ENCODE results near the gene UCKL1.
"Not testable (repeated sequence)": the region's sequence is repeated elsewhere in the genome, so short reads cannot be mapped to it uniquely, and the experiment has no call there.

UCKL1 gene

DNA sequence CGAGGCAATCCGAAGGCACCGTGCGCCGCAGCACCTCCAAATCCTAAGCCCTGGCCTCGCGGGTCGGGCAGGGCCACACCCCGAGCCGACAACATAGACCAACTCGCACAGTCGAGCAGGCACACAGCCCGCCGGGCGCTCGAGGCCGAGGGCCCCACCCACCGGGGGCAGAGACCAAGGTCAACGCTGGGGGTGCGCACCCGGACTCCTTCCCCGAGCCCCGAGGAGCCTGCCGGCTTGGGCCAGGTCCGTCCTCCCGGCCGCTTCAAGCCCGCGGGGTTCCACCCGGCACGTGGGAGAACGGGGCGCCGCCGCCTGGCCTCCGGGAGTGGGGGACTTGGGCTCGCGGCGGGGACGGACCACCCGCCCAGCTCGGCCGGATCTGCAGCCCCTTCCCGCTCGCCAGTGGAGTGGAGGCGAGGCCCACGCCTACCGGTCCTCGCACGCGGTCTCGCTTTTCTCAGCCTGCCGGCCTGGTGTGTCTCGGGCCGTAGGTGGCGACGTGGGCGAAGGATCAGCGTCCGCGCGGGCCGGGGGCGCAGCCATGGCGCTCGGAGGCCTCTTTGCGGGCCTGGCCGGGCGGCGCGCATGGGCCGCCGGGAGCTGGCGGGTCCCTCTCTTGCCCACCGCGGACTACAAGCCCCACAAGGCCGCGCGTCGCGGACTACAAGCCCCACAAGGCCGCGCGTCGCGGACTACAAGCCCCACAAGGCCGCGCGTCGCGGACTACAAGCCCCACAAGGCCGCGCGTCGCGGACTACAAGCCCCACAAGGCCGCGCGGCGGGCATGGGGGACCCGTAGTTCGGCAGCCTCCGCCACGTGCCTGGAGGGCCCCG lies at the start of gene UCKL1:
Gene UCKL1, minus strand, starts transcription at position 590 of the 837 bp plus-strand sequence. Its CDS starts 44 bp downstream, at position 546.
- peak; percentile 60 for DNase-seq

DNA sequence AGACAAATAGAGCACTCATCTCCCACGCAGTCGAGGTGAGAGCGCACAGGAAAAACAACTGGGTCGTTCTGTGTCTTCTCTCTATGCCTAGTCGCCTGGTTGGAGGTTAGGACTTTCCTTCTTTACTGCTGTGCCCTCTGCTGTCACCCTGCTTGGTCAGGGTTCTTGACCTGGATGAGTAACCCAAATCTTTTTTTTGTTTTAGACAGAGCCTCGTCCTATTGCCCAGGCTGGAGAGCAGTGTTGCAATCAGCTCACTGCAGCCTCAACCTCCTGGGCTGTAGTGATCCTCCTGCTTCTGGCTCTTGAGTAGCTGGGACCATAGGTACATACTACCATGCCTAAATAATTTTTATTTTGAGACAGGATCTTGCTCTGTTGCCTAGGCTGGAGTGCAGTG lies 49.2 kb upstream of the UCKL1 start:
- DNase-seq = no peak

DNA sequence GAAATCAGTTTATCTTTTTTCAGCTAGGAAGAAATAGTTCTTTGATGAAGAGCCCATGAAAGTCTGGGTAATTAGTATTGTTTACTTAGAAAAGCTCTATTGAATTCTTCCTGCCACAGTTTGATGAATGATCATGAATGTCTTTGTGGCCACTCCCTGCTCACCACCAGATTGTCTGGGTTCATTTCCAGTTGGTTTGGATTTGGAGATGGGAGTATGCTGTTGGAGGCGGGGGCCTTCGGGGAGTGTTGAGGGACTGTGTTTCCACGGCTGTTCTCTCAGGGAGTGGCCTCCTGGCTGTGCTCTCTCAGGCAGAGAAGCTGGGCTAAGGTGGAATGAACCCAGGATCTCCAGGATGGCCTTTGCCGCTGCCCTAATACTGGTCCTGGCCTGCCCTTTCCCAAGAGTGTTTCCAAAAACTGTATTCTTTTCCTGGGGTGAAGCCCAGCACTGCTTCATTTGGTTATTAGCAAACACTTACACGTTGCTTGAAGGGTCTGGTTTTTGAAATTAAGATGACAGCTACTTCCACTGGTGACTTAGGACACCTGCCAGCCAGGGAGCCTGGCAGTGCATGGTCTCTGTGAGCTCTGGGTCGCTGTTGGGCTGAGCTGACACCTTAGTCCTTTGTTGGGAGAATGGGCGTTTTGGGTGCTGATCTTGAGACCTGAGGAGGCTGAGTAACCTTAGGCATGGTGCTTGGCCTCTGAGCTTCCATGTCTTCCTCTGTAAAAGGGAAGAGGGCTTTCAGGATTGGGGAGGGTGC lies 47.9 kb upstream of the UCKL1 start:
- no peak for DNase-seq

DNA sequence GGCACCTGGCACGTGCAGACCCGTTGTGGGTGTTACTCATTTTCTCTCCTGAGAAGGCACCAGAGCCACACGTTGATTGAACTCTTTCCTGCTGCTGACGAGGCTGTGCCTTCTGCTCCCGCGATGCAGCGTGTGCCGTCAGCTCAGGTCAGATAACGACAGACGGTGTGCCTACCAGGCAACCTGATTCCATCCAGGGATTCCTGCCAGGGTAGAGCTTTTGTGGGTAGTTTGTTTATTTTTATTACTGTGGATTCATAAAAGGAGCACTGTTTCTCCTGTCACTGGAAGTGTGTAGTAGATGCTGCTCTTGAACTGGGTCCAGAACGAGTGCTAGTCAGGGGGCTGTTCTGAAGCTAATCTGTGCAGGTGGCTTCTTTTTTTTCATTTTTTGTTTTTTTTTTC lies 45.4 kb upstream of the UCKL1 start:
- DNase-seq = no peak

GRCh38 chr20:64000906-64001305 lies 44.7 kb upstream of the UCKL1 start:
- DNase-seq = no peak

GRCh38 chr20:63982937-63983336 lies 26.7 kb upstream of the UCKL1 start:
- no peak for DNase-seq

- peak; percentile 92 for DNase-seq
These were observed 24.9 kb upstream of the UCKL1 start, which contains the start of gene PRPF6 for GRCh38 chr20:63980806-63981728. TSS of gene PRPF6 (plus strand) at chr20:63981132. CDS start at chr20:63981246, 114 bp downstream.

- no peak for DNase-seq
These were observed 24.1 kb upstream of the UCKL1 start for GRCh38 chr20:63980317-63980805.

- DNase-seq = peak; percentile 39
These were observed 23.5 kb upstream of the UCKL1 start, which contains the start of gene SAMD10 for GRCh38 chr20:63979557-63980316. TSS of gene SAMD10 (minus strand) at chr20:63979642. CDS start at chr20:63979467, 175 bp downstream.

DNA sequence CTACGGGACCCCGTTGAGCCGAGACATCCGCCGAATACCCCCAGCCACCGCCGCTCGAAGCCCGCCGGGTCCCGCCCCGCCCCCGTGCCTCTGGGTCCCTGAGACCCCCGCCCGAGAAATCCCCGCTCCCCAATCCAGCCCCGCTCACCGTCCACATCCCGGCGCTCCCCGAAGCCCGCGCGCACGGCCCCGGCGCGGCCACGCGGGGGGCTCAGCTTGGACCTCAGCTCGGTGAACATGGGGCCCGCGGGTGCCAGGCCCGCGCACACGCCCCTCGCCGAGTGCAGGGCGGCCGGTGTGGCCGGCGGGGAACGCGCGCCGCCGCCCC lies 23.0 kb upstream of the UCKL1 start:
- DNase-seq = no peak

DNA sequence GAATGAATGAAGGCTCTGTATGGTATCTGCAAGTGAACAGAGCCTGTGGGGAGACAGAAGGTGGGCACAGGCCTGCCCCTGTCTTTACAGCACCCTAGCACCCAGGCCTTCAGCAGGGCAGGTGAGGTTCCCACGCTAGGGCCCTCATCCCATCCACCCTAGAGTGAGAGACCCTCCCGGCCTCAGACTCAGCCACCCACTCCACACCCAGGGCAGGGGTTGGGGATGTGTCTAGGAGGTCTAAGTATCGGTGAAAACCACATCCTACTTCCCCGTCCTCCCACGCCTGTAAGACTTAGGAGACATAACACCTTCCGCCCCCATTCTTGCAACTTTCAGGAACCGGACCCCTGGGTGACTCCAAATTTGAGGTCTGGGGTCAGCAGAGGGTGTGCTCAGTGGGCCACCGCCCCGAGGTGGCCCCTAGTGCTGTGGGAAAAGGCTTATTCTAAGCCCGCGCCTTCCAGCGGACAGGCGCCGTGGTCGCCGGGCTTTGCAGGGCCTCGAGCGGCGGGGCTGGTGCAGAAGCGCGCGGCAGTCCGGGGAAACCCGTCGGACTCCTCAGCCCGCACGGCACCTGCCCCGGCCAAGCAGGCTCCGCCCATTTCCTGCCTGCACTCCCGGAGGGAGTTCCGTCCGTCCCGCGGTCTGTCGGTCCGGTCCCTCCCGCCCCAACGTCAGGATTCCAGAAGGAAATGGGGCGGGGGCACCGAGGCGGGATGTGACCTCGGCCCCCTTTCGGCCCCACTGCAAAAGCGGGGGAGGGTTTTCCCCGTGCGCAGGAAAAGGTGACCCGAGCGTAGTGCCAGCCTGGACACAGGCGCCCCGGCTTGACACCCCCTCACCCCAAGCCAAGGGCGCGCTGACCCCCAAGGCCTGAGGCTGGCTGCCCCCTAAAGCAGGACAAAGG lies 22.4 kb upstream of the UCKL1 start:
- peak; percentile 68 for DNase-seq

DNA sequence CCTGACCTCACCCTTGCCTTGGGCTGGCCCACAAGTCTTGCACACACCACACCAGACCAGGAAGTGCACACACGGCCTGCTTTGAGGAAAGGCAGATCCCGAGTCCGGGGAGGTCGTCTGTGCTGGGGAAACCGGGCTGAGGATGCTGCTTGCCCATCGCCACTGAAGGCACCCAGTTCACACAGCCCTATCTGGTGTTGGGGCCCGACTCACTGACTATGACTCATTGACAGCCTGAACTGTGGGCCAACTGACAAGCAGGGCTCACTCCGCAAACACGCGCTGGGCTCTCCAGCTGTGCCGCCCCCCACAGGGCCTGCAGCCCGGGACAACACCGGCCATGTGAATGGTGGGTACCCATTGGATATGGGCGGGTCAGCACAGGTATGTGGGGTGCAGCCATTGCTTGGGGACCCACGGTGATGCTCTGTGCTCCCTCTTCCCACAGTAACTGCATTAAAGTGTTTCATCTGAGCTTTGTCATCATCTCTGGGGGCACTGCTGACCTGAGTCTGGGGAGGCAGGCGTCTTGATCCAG lies 21.6 kb upstream of the UCKL1 start:
- peak; percentile 66 for DNase-seq

- no peak for DNase-seq
These were observed 20.9 kb upstream of the UCKL1 start for GRCh38 chr20:63976980-63977738.

GRCh38 chr20:63976511-63976910 lies 20.3 kb upstream of the UCKL1 start:
- DNase-seq = not testable (repeated sequence)

- DNase-seq = no peak
These were observed 18.4 kb upstream of the UCKL1 start for GRCh38 chr20:63974402-63975200.

DNA sequence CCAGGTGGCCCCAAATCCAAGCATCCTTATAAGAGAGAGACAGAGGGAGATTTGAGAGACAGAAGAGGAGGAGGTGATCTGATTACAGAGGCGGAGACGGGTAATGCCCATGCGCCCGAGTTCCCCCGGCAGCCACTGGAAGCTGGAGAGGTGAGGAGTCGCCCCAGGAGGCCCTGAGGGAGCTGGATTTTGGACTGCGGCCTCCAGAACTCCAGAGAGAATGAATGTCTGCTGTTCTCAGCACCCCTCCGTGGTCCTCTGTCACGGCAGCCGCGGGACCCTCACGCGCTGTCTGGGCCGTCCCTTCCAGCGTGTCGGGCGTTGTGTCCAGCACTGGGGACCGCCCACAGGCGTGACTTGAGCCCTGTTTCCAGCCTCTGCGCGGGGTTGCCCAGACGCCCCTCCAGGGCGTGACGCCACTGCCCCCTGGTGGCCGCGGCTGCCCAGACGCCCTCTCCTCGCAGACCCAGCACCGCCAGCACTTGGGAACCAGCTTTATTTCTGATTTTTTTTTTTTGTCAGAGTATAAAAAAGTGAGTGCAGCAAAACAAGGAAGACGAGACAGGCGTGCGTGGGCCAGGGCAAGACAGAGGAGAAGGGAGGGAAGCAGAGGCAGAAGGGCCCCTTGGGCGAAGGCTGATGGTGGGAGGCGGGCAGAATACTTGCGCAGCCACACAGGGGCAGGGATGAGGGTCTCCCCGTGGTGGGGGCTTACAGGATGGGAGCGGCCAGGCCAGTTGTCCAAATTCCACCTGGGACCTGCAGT lies 17.6 kb upstream of the UCKL1 start:
- DNase-seq = peak; percentile 64

DNA sequence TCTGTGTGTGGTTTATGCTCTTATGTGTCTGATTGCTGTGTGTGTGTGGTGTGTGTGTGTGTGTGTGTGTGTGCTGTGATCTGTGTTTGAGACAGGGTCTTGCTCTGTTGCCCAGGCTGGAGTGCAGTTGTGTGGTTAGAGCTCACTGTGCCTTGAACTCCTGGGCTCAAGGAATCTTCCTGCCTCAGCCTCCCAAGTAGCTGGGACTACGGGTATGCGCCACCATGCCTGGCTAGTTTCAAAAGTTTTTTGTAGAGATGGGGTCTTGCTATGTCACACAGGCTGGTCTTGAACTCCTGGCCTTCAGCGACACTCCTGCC lies 16.9 kb upstream of the UCKL1 start:
- DNase-seq = no peak
